Measurements from ENCODE around the gene BAG2.

DNA sequence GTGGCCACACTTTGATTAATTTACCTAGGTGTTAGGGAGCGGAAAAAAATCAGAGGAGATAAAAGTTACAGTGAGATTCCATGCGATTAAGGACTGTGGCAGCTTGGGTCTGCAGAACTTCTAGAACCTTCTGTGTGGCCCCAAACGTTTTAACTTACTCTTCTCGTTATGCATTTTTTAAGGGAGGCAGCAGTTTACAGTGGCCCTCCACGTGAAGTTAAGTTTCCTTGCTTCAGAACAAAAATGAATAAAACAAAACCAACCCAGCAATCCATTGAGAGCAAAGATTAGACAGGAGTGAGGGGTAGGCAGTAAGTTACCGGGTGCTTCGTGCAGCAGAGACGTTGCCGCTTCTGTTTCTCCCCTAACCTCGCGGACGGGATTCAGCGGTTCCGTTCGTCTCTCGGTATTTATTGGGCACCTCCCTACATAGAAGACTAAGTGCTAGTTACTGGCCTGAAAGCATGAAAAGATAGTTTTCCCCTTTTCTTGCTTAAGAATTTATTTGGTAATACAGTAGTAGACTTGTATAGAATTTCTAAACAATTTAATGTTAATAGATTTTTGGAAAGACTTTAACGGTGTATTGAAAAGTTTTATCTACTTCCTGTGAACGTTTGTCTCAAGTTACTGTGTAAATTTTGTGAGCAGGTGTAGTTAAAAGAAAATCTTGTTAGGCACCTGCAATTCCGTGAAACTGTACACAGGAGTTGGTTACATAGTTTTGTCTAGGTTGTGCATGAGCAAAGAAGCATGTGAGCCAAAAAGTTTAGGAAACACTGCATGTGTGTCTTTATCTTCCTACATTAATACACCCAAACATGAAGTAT is 1.1 kb downstream of the BAG2 start:
- TF ChIP-seq EZH2 (IDR thresholded peaks at IDR 0.05; ENCODE audit: insufficient read depth, low read length) = no peak
- no peak for TF ChIP-seq CTCF (IDR thresholded peaks at IDR 0.05; ENCODE audit: insufficient read depth, low read depth, low read length)

All from astrocyte (in vitro differentiated cells and primary cell).